ENCODE data around the gene PURA. TPM values are rescaled to one million over a fixed set of nuclear protein-coding genes. Genes with fewer than 3 reads are reported as not detected.

Gene PURA
- total RNA-seq (2012; rRNA removed) (5.6 and 13.9 TPM in 2 replicates), polyA plus RNA-seq (2012; rRNA removed) (3.8 TPM in 2 replicates), Bru-seq, nascent RNA (percentile 80 among the genes with signal in this experiment), BruChase-seq, experiment 1, labeled RNA remaining after a 6-hour chase (percentile 96 among the genes with signal in this experiment), BruChase-seq, experiment 2, labeled RNA remaining after a 2-hour chase (percentile 99 among the genes with signal in this experiment)
- 2.7 and 5.0 TPM in 2 replicates for polyA plus RNA-seq (2012; cell fraction: cytosol; rRNA removed)
- polyA plus RNA-seq (2012; cell fraction: nucleus; rRNA removed; ENCODE audit: low replicate concordance), result 3.0 and 3.1 TPM in 2 replicates
- long read RNA-seq, full-length matches to known transcripts, result 19 of 40 reads
- long read RNA-seq, partial matches to known transcripts, result 0 of 40 reads
- long read RNA-seq, other reads (novel, unspliced or antisense), result 21 of 40 reads

- H3K4me1 ChIP-seq (ENCODE audit: control insufficient read depth, insufficient read depth, low read length), result peaks cover 8% of the 10 kb centered on the region
- peak within 1 kb of the TSS; percentile 97 for H3K23ac ChIP-seq (ENCODE audit: low read depth, low read length)
- CTCF ChIA-PET, result interaction anchor here (5.1 kb wide), 1 partner anchor 31 kb away, joined by 31 read pairs; no protein-coding TSS in a partner anchor
- peak within 1 kb of the TSS; percentile 92 for H2BK5ac ChIP-seq (ENCODE audit: low read depth, low read length, poor library complexity, severe bottlenecking)
- H3K27ac ChIP-seq (ENCODE audit: insufficient read depth, low read length), result peak within 1 kb of the TSS; percentile 96
- peak within 1 kb of the TSS; percentile 78; the same call in 1 of the 2 replicates for H3K18ac ChIP-seq (ENCODE audit: low read depth, low read length)
- H2AFZ ChIP-seq (replicated peaks; ENCODE audit: low read length, poor library complexity), result peak within 1 kb of the TSS; percentile 92
- peak within 1 kb of the TSS; percentile 97 for H3K4ac ChIP-seq (ENCODE audit: low read depth, low read length)
- peak; percentile 71 for TF ChIP-seq USF2 (IDR thresholded peaks at IDR 0.05; ENCODE audit: low read depth, low read length)
- peak; percentile 23; the same call in 1 of the 2 replicates for TF ChIP-seq MXI1 (IDR thresholded peaks at IDR 0.05; ENCODE audit: borderline replicate concordance, low read depth, low read length)
- peak; percentile 71 for TF ChIP-seq BHLHE40 (IDR thresholded peaks at IDR 0.05; ENCODE audit: low read depth, low read length)
- TF ChIP-seq FOS (IDR thresholded peaks at IDR 0.05; ENCODE audit: low read depth, low read length), result 0 out of 2 replicates have a peak, but pooled peaks have one; percentile 6
- peak; percentile 46; the same call in 1 of the 2 replicates for TF ChIP-seq POLR2A (IDR thresholded peaks at IDR 0.05; ENCODE audit: low read depth, low read length)
- no peak for TF ChIP-seq NFE2L2 (IDR thresholded peaks at IDR 0.05; ENCODE audit: low read depth, low read length)
- no peak for TF ChIP-seq SMC3 (IDR thresholded peaks at IDR 0.05; ENCODE audit: low read depth, low read length)
- TF ChIP-seq RFX5 (IDR thresholded peaks at IDR 0.05; ENCODE audit: low read depth, low read length), result no peak
- peak; percentile 75; the same call in 1 of the 2 replicates for TF ChIP-seq MAZ (IDR thresholded peaks at IDR 0.05; ENCODE audit: borderline replicate concordance, low read depth, low read length)
- intact Hi-C loops (cut with micrococcal nuclease), result loop anchor here (1.0 kb wide), 2 partner anchors 10 to 32 kb away; no protein-coding TSS in a partner anchor
- ATAC-seq (ENCODE audit: low read depth), result peak; percentile 91
- H3K9me3 ChIP-seq (ENCODE audit: control insufficient read depth, insufficient read depth, low read length), result no peaks in the 10 kb centered on the region
- DNase-seq, result peak; percentile 92
- in situ Hi-C loops (cut with MboI; ENCODE audit: low sequenced_read_pairs), result loop anchor here (25.0 kb wide), 1 partner anchor 476 kb away; the partner anchor contains the start of gene CXXC5
- H3K14ac ChIP-seq (replicated peaks; ENCODE audit: low read depth, low read length), result peak within 1 kb of the TSS; percentile 97
- H2AK9ac ChIP-seq (replicated peaks; ENCODE audit: low read depth, low read length, poor library complexity), result peak within 1 kb of the TSS; percentile 99
- H3K4me2 ChIP-seq (ENCODE audit: low read depth, low read length), result peak within 1 kb of the TSS; percentile 99
- H3K9ac ChIP-seq (ENCODE audit: low read depth, low read length), result peak within 1 kb of the TSS; percentile 92
- peak within 1 kb of the TSS; percentile 96 for H2AK5ac ChIP-seq (ENCODE audit: low read depth, low read length)
- H3K4me3 ChIP-seq (ENCODE audit: insufficient read depth, low read depth, low read length), result peak within 1 kb of the TSS; percentile 87
- POLR2A ChIA-PET (ENCODE audit: unreplicated experiment), result no interaction called here
- H3K79me1 ChIP-seq (ENCODE audit: low read depth in 1 of 2, low read length in 2 of 2), result peaks cover 10 to 68% of the 10 kb centered on the region in 2 experiments
- H2BK20ac ChIP-seq (ENCODE audit: low read depth, low read length), result peak within 1 kb of the TSS; percentile 17; the same call in 1 of the 2 replicates
- peak within 1 kb of the TSS; percentile 81 for H3K56ac ChIP-seq (ENCODE audit: extremely low read depth, insufficient read depth, low read length)
- peaks cover 6% of the 10 kb centered on the region; the same call in 1 of the 2 replicates for H3K9me1 ChIP-seq (ENCODE audit: insufficient read depth, low read length)
- peaks cover 39% of the 10 kb centered on the region for H4K20me1 ChIP-seq (ENCODE audit: insufficient read depth, low read length)
- H3K36me3 ChIP-seq (ENCODE audit: control insufficient read depth, insufficient read depth, low read length), result peaks cover 2% of the 10 kb centered on the region; the same call in 1 of the 2 replicates
- WGBS, 2 experiments (ENCODE audit: extremely low coverage in 2 of 2, insufficient read length in 1 of 2), result 0% methylated on average over 13 of the region's 60 CpGs; no CpG with 5 or more reads in 1 of the 2 experiments
- BruUV-seq (replicated peaks), result no TSS peak
- peak within 1 kb of the TSS; percentile 83 for H4K5ac ChIP-seq (ENCODE audit: low read depth, low read length)
- peak within 1 kb of the TSS; percentile 40; the same call in 1 of the 3 replicates for H2BK15ac ChIP-seq (ENCODE audit: low read depth, low read length)
- H3K27me3 ChIP-seq (ENCODE audit: control insufficient read depth, insufficient read depth, low read length), result no peaks in the 10 kb centered on the region
- peak within 1 kb of the TSS; percentile 76 for H2BK120ac ChIP-seq (ENCODE audit: low read depth, low read length)
- dilution Hi-C loops (cut with HindIII; ENCODE audit: low sequenced_read_pairs, unreplicated experiment), result no loop called here
- H4K91ac ChIP-seq (ENCODE audit: insufficient read depth, low read depth, low read length), result peak within 1 kb of the TSS; percentile 88
- H4K8ac ChIP-seq (ENCODE audit: low read depth in 2 of 2, low read length in 2 of 2), result peak within 1 kb of the TSS; percentile 89 to 92
Observed at GRCh38 chr5:140113699-140114263, at the start of gene PURA. Gene PURA (plus strand): TSS chr5:140114109. CDS start chr5:140114182, 73 bp downstream.
